GM12878 (cell line): ENCODE results near the gene ABCC4.
"Not testable (repeated sequence)": the region's sequence is repeated elsewhere in the genome, so short reads cannot be mapped to it uniquely, and the experiment has no call there.

Experiments
- ASH2L ChIP-seq: fragments of 300-600, 200-600 bp; sonication (generic); IDR thresholded peaks from 2 replicates; pipeline ENCODE4 v1.6.1; 2017; ENCODE audit warnings: low read depth, mild to moderate bottlenecking, borderline replicate concordance
- SP1 ChIP-seq: IDR thresholded peaks from one replicate; pipeline ENCODE4 v1.6.1; 2011; ENCODE audit warnings: low read depth, low read length

DNA sequence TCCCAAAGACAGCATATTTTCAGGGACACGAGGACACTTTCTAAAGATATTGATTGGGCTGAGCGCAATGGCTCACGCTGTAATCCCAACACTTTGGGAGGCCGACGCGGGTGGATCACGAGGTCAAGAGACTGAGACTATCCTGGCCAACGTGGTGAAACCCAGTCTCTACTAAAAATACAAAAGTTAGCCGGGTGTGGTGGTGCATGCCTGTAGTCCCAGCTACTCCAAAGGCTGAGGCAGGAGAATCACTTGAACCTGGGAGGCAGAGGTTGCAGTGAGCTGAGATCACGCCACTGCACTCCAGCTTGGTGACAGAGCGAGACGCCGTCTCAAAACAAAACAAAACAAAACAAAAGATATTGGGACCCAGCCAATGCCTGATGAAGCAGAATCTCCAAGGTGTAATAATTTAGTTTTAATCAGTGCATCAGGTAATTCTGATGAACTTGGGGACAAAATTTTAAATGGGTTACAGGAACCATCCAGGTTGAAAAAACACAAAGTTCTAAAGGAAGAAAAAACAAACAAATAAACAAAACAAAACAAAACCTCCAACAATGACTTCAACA lies 100.8 kb downstream of the ABCC4 start:
- not testable (repeated sequence) for TF ChIP-seq ASH2L, SP1
